GM18505 (cell line): Measurements from ENCODE around the gene TUNAR.

Experiments used
- ATAC-seq: cut with Tn5 transposase; IDR thresholded peaks from one replicate; pipeline ENCODE4 v1.9.1; 2021; ENCODE audit not compliant: unreplicated experiment
- POLR2A ChIP-seq: IDR thresholded peaks from 4 replicates; pipeline ENCODE4 v1.6.1; 2011; ENCODE audit warnings: borderline replicate concordance; ENCODE audit not compliant: insufficient read depth, insufficient read length; ENCODE audit errors: extremely low read depth

The TUNAR gene

GRCh38 chr14:95855606-95856005, 21.0 kb upstream of the TUNAR start:
- ATAC-seq = no peak
- TF ChIP-seq POLR2A = no peak

GRCh38 chr14:95857275-95857674, 19.4 kb upstream of the TUNAR start:
- no peak for TF ChIP-seq POLR2A
- no peak for ATAC-seq

DNA sequence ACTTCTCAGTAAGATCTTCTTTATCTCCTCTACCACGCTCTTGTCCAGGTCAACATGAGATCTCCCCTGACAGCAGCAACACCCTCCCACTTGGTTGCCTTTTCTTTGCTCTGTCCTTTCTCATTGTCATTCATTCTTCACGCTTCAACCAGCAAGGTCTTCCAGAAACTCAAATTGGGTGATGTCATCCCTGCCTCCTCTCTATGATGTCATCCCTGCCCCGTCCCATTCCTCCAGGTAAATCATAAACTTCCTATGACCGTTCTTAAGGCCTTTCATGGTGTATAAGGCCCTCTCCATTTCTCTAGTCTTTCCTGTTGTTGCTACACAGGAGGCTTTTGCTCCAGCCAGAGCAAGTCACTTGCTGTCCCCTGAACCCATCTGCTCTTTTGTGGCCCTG, 17.7 kb upstream of the TUNAR start:
- no peak for TF ChIP-seq POLR2A
- no peak for ATAC-seq

DNA sequence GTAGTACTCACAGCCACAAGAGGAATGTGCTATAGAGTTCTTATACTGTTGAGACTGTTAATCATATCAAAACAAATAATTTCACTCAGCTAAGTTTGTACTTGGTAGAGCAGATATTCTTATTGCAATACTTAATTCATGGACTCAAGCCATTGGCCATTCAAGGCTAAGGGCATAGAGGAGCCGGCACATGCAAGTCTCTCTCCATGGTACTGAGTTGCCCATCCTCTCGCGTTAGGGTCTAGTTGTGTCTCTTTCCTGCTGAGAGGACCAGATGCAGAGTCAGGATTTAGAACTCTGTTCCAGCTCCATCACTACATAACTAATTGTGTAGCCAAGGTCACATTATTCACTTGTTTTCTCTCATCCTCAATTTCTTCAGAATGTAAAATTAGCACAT, 14.4 kb upstream of the TUNAR start:
- TF ChIP-seq POLR2A = no peak
- ATAC-seq = no peak

GRCh38 chr14:95863295-95863694, 13.3 kb upstream of the TUNAR start:
- TF ChIP-seq POLR2A = no peak

DNA sequence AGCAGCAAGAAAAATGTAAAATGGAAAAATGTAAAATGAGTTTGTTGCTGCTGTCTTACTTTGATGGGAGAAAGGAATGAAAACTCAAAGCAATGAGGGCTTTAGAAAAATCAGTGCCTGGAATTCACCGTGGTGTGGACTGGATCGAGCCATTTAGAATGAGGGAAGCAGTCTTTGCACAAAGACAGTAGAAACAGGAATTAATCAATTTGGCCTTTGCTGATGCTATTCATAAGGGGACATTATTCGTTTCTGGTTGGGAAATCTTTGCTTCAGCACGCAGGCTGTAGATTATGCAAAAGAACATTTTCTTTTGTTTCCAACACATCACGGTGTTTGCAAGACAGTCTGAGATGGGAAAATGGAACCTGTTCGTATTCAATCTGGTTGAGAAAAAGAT, 6.9 kb upstream of the TUNAR start:
- TF ChIP-seq POLR2A = no peak
- no peak for ATAC-seq

More at GRCh38 chr14:95863295-95863694, 13.3 kb upstream of the TUNAR start:
- no peak for ATAC-seq

DNA sequence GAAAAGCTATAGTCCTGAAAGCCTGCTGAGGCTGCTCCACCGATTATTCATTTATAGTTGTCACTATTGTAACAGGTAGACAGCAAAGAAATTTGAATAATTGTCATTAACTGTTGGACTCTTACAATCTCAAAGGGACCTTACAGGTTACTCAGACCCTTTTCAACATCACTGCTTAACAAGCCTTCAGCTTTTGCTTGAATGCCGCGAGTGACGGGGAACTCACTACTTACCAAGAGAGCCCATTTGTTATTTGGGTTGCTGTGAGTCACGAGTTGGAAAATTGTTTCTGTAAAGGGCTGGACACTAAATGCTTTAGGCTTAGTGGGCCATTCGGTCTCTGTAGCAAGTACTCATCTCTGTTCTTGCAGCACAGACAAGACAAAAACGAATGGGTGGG, 5.9 kb upstream of the TUNAR start:
- ATAC-seq = no peak
- TF ChIP-seq POLR2A = no peak

- no peak for ATAC-seq
- no peak for TF ChIP-seq POLR2A
Observed at GRCh38 chr14:95871531-95871930, 5.1 kb upstream of the TUNAR start.

- ATAC-seq = no peak
- no peak for TF ChIP-seq POLR2A
Observed at GRCh38 chr14:95872777-95873176, 3.9 kb upstream of the TUNAR start.

DNA sequence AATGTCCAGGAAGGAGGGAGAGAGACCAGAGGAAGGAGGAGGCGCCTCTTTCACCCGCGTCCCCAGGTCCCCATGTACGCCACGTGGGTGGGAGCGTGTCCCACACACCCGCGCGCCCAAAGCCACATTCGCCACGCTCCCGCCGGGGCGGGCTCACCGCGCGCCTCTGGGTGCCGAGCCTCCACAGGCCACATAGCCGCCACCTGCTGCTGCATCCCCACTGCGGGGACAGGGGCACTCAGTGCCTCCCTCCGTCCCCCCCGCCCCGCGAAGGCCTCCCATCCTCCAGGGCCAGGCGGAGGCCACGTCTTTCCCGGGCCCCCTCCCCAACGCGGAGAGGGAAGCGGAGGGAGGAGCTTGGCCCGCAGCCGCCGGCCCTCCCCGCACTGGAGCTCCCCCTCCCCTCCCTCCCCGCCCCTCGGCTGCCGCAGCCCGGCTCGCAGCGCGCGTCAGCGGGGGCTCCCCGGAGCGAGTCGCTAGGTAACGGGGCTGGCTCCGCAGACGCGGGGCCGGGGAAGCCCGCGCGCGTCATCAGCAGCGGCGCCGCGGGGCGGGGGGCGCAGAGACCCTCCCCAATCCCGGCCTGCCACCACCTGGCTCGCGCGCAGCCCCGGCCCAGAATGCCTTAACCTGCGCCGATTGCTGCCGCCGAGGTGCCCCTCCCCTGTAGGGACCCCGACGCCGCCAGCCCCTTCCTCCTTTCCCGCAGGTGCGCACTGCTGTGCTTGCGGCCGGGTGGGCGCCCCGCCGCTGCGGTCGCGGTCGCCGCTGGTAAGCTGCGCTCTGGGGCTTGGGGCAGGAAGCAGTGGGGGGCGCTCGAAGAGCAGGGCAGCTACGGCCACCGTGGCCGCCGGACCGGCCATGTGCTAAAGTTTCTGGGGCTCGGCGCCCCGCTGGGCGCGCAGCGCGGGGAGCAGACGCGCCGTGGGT, 536 bp upstream of the TUNAR start:
- ATAC-seq = no peak
- TF ChIP-seq POLR2A = no peak

- no peak for ATAC-seq
- TF ChIP-seq POLR2A = no peak
Observed at GRCh38 chr14:95877633-95878032, 1.0 kb downstream of the TUNAR start.

DNA sequence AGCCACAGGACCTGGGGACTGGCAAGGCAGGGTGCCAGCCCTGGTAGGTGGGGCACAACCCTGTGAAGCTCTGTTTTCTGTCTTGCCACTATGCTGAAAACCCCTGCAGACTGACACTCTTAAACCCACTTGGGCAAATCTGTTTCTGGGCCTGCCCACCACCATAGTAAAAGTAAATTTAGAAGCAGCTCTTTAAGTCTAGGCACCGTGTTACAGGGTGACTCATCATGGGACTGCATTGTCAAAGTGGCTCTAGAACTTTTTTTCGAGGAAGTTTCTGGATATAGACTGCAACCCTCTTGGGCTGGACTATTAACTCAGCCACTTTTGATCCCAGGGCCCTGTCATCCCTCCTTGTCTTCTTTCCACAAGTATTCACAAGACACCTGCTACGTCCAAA, 7.7 kb downstream of the TUNAR start:
- TF ChIP-seq POLR2A = no peak
- no peak for ATAC-seq

DNA sequence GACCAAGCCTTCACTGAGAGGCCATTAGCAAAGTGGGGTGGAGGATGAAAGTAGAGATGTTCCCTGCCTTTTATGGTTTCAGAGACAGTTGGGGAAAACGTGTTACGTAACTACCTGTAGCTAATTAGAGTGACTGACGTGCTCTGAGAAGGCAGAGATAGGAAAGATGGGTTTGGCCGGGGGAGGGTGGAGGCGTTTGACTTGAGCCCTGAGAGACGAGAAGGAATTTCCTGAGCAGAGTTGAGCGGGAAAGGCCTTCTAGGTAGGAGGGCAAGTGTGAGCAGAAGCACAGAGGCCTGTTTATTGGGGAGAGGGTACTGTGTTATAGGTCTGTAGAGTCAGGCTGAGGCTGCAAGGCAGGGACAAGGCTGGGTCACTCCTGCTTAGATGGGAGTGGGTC, 8.6 kb downstream of the TUNAR start:
- no peak for TF ChIP-seq POLR2A
- no peak for ATAC-seq

GRCh38 chr14:95885866-95886265, 9.2 kb downstream of the TUNAR start:
- TF ChIP-seq POLR2A = no peak
- no peak for ATAC-seq
